Rectal smooth muscle tissue (tissue), 1 donor: Measurements from ENCODE around the gene TRIM45.

Source experiments
- H3K27ac ChIP-seq: one replicate; pipeline ENCODE4 v1.7.0; 2013; ENCODE audit warnings: low read depth, low read length, inconsistent platforms
- H3K27me3 ChIP-seq: one replicate; pipeline ENCODE4 v1.7.0; 2013; ENCODE audit warnings: low read length; ENCODE audit not compliant: control insufficient read depth, insufficient read depth
- H3K36me3 ChIP-seq: one replicate; pipeline ENCODE4 v1.7.0; 2013; ENCODE audit warnings: low read length; ENCODE audit not compliant: control insufficient read depth, insufficient read depth
- H3K4me1 ChIP-seq: one replicate; pipeline ENCODE4 v1.7.0; 2013; ENCODE audit warnings: low read length; ENCODE audit not compliant: control insufficient read depth, insufficient read depth
- H3K4me3 ChIP-seq: one replicate; pipeline ENCODE4 v1.7.0; 2013; ENCODE audit warnings: low read length
- H3K9ac ChIP-seq: one replicate; pipeline ENCODE4 v1.7.0; 2013; ENCODE audit warnings: low read length

TRIM45 gene

DNA sequence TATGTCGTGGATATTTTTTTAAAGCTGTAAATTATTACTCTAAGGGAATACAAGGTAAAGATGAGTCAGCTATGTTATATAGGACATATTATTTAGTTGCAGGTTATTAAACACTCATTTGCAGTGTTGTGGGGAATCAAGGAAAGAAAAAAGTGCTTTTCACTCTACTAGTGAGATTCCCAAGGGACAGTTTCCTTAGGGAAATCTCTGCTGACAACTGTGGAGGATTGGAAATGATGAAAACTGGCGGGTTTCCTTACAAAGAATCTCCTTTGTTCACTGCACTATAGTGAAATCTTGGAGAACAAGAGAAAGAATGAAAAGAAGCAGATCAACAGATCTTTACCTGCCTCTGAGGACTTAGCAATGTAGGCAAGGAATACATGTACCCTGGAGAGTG, 24.5 kb upstream of the TRIM45 start:
- Histone ChIP-seq H3K4me1 (no peaks in the 10 kb centered on the region), H3K36me3 (no peaks in the 10 kb centered on the region), H3K27ac (no peak overlapping the region), H3K9ac (no peak overlapping the region), H3K4me3 (no peak overlapping the region), H3K27me3 (no peaks in the 10 kb centered on the region)

GRCh38 chr1:117143871-117144270, 22.3 kb upstream of the TRIM45 start:
- Histone ChIP-seq H3K4me1 (no peaks in the 10 kb centered on the region), H3K9ac (no peak overlapping the region), H3K4me3 (no peak overlapping the region), H3K27ac (no peak overlapping the region), H3K36me3 (no peaks in the 10 kb centered on the region), H3K27me3 (no peaks in the 10 kb centered on the region)

- H3K4me1 ChIP-seq, result no peaks in the 10 kb centered on the region
- H3K4me3 ChIP-seq, result no peak overlapping the region
- H3K27me3 ChIP-seq, result no peaks in the 10 kb centered on the region
- H3K27ac ChIP-seq, result no peak overlapping the region
- no peaks in the 10 kb centered on the region for H3K36me3 ChIP-seq
- H3K9ac ChIP-seq, result no peak overlapping the region
Observed at GRCh38 chr1:117143172-117143571, 21.6 kb upstream of the TRIM45 start.

DNA sequence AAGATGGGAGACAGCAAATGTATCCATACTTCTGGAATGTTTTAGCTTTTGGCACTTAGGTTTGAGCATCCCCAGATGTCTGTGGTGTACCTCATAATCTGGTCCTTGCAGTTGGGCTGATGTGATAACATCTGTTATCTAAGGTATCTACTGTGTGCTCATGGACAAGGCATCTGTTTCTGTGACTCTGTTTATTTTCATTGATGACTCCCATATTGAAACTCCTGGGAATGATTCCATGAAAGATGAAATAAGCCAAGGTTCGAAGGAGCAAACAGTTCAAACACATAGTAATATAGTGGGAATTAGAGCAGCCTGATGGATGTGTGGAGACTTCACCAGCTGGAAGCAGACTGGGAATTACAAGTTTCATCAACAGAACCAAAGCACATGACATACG, 20.7 kb upstream of the TRIM45 start:
- Histone ChIP-seq H3K27me3 (no peaks in the 10 kb centered on the region), H3K4me3 (no peak overlapping the region)

DNA sequence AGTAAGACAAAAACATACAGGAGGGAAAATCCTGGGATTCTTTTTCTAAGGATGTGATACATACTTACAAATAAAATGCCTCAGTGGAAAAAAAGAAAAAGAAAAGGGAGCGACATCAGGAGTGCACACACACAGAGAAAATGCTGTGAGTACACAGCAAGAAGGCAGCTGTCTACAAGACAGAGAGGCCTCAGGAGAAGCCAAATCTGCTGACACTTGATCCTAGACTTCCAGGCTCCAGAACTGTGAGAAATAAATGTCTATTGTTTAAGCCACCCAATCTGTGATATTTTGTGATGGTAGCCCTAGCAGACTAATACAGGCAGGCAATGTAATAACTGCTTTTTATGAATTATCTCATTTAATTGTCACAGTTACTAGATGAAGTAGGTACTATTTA, 17.0 kb upstream of the TRIM45 start:
- Histone ChIP-seq H3K9ac (no peak overlapping the region), H3K27me3 (no peaks in the 10 kb centered on the region), H3K36me3 (no peaks in the 10 kb centered on the region), H3K4me1 (no peaks in the 10 kb centered on the region), H3K4me3 (no peak overlapping the region), H3K27ac (no peak overlapping the region)

More for the DNA sequence above, 20.7 kb upstream of the TRIM45 start:
- H3K27ac ChIP-seq, result no peak overlapping the region
- H3K36me3 ChIP-seq, result no peaks in the 10 kb centered on the region
- no peak overlapping the region for H3K9ac ChIP-seq
- no peaks in the 10 kb centered on the region for H3K4me1 ChIP-seq

DNA sequence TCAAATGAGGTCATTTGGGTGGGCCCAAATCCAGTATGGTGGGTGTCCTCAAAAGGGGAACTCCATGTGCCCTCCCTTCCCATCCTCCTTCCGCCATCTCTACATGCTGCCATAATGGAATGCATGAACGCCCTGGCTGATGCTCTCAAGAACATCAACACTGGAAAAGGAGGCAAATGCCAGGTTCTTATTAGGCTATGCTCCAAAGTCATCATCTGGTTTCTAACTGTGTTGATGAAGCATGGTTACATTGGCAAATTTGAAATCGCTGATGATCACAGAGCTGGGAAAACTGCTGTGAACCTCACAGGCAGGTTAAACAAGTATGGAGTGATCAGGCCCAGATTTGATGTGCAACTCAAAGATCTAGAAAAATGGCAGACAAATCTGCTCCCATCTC, 16.6 kb upstream of the TRIM45 start:
- no peaks in the 10 kb centered on the region for H3K4me1 ChIP-seq
- H3K4me3 ChIP-seq, result no peak overlapping the region
- no peaks in the 10 kb centered on the region for H3K36me3 ChIP-seq
- no peak overlapping the region for H3K27ac ChIP-seq
- H3K9ac ChIP-seq, result no peak overlapping the region
- no peaks in the 10 kb centered on the region for H3K27me3 ChIP-seq

GRCh38 chr1:117137281-117137855, 15.8 kb upstream of the TRIM45 start:
- Histone ChIP-seq H3K4me1 (no peaks in the 10 kb centered on the region), H3K9ac (no peak overlapping the region), H3K27ac (no peak overlapping the region), H3K4me3 (no peak overlapping the region), H3K27me3 (no peaks in the 10 kb centered on the region), H3K36me3 (no peaks in the 10 kb centered on the region)

GRCh38 chr1:117136749-117137148, 15.2 kb upstream of the TRIM45 start:
- Histone ChIP-seq H3K4me3 (no peak overlapping the region), H3K36me3 (no peaks in the 10 kb centered on the region), H3K4me1 (no peaks in the 10 kb centered on the region), H3K27ac (no peak overlapping the region), H3K27me3 (no peaks in the 10 kb centered on the region), H3K9ac (no peak overlapping the region)

GRCh38 chr1:117135329-117135728, 13.8 kb upstream of the TRIM45 start:
- H3K4me3 ChIP-seq, result no peak overlapping the region
- no peaks in the 10 kb centered on the region for H3K4me1 ChIP-seq

DNA sequence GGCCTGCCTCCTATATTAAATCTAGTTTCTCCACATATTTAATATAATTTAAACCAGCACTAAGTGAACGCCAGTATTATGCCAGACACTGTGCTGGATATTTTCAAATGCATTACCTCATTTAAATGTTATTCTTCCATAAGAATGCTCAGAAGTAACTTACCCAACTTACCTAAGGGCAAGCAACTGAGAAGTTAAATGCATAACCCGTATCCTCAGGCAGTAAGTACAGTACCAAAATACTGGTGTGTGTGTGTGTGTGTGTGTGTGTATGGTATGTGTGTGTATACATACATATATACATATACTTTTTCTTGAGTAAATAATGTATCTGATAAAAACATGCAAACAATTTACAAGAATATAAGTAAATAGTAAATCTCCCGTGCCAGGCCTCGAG, 9.0 kb upstream of the TRIM45 start:
- no peak overlapping the region for H3K4me3 ChIP-seq
- H3K36me3 ChIP-seq, result no peaks in the 10 kb centered on the region
- no peak overlapping the region for H3K27ac ChIP-seq
- H3K27me3 ChIP-seq, result no peaks in the 10 kb centered on the region
- no peak overlapping the region for H3K9ac ChIP-seq
- no peaks in the 10 kb centered on the region for H3K4me1 ChIP-seq

More at GRCh38 chr1:117135329-117135728, 13.8 kb upstream of the TRIM45 start:
- Histone ChIP-seq H3K9ac (no peak overlapping the region), H3K27me3 (no peaks in the 10 kb centered on the region), H3K27ac (no peak overlapping the region), H3K36me3 (no peaks in the 10 kb centered on the region)

- no peaks in the 10 kb centered on the region for H3K36me3 ChIP-seq
- no peaks in the 10 kb centered on the region for H3K4me1 ChIP-seq
- H3K27me3 ChIP-seq, result no peaks in the 10 kb centered on the region
- no peak overlapping the region for H3K9ac ChIP-seq
- H3K4me3 ChIP-seq, result no peak overlapping the region
- H3K27ac ChIP-seq, result no peak overlapping the region
Observed at GRCh38 chr1:117128323-117129079, 7.0 kb upstream of the TRIM45 start.

- Histone ChIP-seq H3K9ac (no peak overlapping the region), H3K4me1 (no peaks in the 10 kb centered on the region), H3K4me3 (no peak overlapping the region), H3K27ac (no peak overlapping the region), H3K36me3 (no peaks in the 10 kb centered on the region), H3K27me3 (no peaks in the 10 kb centered on the region)
Observed at GRCh38 chr1:117127795-117128194, 6.2 kb upstream of the TRIM45 start.

DNA sequence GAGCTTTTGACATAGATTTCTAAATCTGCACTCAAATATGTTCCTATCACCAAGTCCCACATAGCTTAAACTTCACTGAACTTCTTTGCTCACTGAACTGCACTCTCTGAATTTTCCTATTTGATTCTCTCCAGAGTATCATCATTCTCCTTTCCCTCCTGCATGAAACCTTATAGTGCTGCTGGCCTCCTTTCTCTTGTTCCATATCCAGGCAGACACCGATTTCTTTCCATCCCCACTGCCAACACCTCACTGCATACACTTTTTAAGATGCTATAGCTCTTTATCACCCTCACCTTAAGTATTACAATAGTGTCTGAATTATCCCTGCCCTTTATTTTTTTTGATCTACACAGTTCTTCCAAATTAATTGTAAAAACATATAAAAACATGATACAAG, 3.1 kb upstream of the TRIM45 start:
- H3K4me3 ChIP-seq, result no peak overlapping the region
- H3K27ac ChIP-seq, result no peak overlapping the region
- H3K4me1 ChIP-seq, result peaks cover 10% of the 10 kb centered on the region
- H3K27me3 ChIP-seq, result no peaks in the 10 kb centered on the region
- H3K36me3 ChIP-seq, result no peaks in the 10 kb centered on the region
- no peak overlapping the region for H3K9ac ChIP-seq
